Pons (tissue), 1 donor: ENCODE data around the gene CPNE4.
"Not testable (repeated sequence)": the region's sequence is repeated elsewhere in the genome, so short reads cannot be mapped to it uniquely, and the experiment has no call there.

Experiments
- DNase-seq: peaks from one replicate; pipeline ENCODE4 v3.0.0-alpha.2; 2016; ENCODE audit warnings: low spot score

Gene CPNE4

DNA sequence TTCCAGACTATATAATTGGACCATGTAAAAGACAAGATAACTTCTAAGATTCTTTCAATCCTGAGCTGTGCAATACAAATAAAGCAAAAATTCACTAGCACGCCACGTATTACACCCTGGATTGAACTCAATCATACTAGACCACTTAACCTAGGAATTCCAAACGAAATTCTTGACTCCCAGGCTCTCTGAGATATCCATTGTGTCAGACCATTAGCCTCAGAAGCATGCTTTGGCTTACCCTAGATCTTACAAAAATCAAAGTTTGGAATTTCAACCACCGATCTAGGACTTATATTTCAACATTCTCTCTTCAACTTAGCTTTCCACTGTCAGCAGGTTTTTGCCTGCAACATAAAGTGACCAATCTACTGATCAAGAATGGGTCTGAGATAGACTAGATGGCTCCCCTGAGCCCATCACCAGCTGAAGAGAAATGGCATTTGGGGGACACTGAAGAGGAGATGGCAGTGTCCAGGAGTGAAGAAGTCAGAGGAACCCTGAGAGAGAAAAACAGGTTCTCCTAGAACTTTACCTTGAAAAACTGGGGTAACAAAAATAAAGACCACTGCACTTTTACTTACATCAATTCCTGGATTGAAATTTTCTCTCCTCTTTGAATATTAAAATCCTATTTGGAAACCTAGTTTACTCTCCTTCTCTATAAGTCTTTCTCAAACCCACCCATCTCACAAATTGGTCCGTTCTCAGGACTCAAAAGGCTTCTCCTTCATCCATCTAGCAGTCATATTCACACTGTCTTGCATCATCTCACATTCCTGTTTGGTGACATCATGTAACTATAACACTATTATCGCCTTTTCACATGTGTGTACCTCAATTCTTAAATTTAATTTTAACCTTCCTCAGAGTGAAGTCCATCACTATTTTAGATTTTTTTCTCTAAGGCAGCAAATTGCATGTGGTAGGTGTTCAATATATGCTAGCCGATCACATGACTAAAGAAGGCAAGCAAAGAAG lies 18.5 kb downstream of the CPNE4 start:
- DNase-seq = no peak

DNA sequence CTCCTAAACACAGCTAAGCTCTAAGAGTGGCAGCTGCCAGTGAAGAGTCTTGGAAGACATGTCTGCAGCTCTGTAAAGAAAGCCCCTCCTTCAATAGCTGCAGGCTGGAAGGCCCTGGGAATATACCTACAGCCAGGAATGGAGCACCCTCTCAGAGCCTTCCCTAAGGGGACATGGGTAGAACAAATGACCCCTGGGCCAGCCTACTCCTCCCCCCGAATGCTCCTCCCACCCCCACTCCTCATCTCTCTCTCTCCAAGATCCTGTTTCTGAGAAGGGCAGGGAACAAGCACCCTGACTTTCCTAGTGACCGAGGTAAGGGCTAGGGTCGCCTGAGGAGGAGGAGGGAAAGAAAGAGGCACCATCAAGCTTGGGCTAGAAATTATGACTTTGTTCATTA lies 20.7 kb downstream of the CPNE4 start:
- no peak for DNase-seq

DNA sequence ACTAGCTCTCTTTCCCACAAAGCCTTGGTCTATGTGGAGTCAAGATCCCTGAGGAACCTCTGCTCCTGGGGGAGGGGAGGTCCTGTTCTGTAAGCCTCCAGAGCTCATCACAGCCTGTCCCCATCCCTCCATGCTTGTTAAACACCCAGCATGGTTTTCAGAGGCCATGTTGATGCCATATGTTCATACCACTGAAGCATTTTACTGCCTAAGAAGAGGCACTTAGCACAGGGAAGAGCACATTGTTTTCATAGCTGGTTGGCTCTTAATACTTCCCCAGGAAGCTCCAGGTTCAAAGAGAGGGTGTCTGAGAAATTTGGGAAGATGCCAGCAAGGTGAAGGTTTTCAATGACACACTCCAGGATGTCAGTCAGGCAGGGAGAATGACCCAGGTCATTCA lies 25.6 kb downstream of the CPNE4 start:
- DNase-seq = no peak

GRCh38 chr3:132008837-132009236 lies 26.0 kb downstream of the CPNE4 start:
- DNase-seq = no peak

- DNase-seq = no peak
Measured at GRCh38 chr3:132007617-132008016, 27.2 kb downstream of the CPNE4 start.

DNA sequence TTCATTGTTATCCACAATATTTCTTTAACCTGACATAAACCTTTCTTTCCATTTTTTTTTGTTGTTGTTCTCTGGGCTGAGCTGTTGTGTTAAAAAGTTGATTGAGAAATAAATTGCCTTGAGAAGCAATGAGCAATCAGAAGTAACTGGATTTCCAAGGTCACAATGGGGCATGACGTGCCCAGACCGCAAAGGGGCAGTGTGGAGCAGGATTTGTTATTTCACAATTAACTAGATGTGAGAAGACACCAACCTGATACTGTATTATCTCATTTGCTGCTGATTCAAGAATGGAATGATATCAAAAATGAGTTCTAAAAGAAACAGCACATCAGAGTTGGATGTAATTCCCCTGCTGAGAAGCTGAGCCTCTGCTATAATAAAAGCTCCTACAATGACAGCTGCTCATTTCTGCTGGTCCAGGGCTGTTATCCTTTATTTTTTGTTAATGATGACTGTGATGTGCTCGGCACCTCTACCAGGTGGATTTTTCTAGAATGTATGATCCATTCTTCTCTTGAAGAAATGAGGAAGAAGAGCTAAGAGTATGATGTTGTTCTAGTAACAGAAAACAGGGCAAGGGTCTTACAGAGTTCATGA lies 28.1 kb downstream of the CPNE4 start:
- peak; percentile 9 for DNase-seq

- DNase-seq = no peak
Measured at GRCh38 chr3:132004571-132004970, 30.2 kb downstream of the CPNE4 start.

GRCh38 chr3:132003685-132004084 lies 31.1 kb downstream of the CPNE4 start:
- DNase-seq = no peak

DNA sequence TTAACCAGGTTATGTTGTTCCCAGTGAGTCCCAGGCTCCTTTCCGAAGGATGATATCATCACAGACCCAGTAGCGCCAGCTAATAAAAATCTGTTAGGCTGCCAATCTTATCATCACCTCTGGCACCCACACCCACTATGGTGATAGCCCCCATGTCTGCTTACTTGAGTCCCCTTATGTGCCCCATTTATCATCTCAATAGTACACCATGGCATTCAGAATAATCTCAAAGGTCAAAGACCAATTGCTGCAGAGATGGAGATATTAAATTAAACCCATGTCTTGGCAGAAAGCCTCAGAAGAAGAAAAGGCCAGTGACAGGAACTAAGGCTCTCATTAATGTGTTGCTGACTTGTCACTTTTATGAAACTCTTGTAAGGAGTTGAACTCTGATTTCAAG lies 32.8 kb downstream of the CPNE4 start:
- no peak for DNase-seq

GRCh38 chr3:132001036-132001435 lies 33.8 kb downstream of the CPNE4 start:
- DNase-seq = no peak

DNA sequence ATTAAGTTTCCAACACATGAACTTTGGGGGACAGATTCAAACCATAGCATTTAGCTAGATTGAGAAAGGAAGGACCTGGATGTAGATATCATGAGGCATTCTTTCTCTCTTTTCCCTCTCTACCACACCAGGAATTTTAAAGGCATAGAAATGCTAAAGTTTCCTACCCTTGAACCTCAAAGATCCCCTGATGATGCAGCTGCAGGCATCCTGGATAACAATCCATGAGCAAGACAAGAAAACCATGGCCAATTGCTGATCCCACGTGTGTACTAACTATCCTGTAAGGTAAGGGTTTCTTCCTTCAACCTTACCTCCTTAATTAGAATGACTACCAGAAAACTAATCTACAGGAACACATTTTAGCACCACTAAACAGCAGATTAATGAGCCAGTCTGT lies 36.8 kb downstream of the CPNE4 start:
- DNase-seq = no peak

DNA sequence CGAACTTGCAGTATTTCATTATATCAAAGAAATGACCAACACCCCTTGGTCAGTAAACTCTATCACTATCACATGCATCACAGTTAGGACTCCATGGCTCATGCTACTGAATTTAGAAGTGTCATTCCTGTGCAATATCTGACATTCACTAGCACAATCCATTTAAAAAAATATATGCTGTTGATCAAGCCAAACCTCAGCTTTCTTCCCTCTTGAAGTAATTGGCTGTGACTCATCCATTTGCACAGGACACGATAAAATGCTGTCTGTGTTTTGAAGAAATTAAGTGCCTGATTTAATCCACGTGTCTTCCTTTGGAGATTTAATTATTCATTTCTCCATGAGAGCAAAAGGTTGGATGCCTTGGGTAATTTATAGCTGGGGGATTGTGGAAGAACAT lies 38.9 kb downstream of the CPNE4 start:
- no peak for DNase-seq

DNA sequence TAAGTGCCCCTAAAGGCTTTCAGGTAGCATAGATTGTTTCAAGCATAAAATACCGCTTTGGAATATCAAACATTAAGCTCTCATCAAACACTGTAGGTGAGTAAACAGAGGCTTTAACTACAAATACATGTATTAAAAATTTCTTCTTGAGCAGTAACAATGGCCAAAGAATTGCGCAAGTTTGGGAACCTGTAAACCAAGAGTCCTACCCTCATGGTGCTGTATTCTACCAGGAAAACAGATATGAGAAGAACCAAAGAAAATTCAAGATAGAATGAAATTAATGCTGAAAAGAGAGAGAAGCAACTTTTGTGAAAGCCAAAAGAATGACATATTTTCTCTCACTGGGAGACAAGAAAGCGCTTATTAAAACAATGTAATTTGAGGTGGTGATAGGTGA lies 45.5 kb downstream of the CPNE4 start:
- DNase-seq = no peak

DNA sequence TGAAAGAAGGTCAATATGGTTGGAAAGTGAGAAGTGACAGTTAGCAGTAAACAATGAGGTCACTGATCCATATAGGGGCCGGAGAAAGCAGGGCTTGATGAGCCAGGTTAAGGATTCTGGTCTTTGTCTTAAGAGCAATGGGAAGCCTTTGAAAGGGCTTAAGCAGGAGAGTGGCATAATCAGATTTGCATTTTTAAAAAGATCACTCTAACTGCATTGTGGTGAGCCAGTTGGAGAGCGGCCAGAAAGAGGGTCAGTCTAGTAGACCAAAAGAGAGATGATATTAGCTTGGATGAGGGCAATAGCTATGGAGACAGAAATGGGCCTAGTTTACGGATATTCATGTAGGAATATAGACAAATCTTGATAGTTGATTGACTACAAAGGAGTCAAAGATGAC lies 46.6 kb downstream of the CPNE4 start:
- no peak for DNase-seq

DNA sequence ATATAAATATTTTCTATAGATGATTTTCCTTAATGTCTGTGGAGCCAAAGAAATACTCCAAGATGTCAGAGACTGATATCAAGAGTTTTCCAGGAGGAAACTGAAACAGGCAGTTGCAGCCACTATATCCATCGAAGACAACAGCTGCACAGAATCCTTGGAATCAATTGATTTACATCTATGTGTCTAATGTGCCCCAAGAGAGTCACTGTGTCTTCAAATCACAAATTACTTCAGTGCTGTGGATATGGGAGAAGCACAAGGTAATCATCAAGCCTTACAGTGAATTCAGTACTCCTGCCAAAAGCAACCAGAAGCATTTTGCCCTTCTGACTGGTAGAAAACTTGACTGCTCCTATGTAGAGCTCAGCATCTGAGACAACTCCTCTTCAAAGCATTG lies 51.1 kb downstream of the CPNE4 start:
- DNase-seq = no peak

DNA sequence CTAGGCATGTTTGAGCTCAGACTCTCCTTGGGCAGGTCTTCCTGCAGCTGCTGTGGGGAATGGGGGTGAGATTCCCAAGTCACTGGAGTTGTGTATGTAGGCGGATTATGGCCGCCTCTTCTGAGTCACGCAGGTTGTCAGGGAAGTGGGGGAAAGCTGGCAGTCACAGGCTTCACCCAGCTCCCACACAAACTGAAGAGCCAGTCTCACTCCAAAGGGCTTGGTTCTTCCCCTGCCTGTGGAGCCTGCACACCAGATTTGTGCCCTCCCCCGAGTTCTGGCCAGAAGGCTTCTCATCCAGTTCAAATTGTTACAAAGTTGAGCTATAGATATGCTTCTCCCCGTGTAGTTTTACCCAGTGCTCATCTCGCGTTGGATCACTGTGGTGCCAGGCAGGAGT lies 53.5 kb downstream of the CPNE4 start:
- DNase-seq = no peak

GRCh38 chr3:131976448-131976847 lies 58.4 kb downstream of the CPNE4 start:
- DNase-seq = no peak

- DNase-seq = no peak
Measured at GRCh38 chr3:131975047-131975446, 59.8 kb downstream of the CPNE4 start.

- no peak for DNase-seq
Measured at GRCh38 chr3:131973731-131974130, 61.1 kb downstream of the CPNE4 start.

DNA sequence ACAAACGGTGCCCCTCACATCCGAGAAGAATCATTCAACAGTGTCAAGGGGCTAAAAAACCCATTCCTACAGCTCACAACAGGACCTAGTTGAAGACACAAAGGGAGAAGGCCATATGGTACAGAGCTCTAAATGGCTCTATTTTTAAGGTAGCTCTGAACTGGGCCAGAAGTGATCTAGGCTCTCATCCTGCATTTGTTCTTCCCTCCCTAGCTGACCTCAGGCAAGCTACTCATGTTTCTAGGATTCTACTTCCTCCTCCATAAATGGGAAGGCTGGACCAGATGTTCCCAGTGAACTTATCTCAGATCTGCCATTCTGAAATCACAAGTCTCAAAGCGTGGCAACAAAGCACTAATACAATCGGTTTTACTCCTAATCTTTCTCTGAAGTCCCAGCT lies 62.3 kb downstream of the CPNE4 start:
- DNase-seq = no peak

DNA sequence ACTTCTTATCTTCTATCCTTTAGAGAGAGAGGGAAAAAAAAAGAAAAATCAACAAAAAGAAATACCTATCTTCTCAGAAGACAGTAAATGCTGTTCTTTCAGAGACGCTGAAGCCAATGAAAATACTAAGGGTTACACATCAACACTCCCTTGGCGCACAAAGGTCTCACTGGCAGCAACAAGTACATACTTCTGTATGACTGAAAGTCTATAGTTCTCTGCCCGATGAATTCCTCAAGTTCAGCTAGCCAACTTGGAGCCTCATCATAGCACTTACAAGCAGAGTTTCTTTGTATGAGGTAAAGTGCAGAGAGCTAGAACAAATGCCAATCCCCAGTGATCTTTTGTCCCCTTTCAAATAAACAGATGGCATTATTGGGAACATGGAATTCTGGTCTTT lies 62.7 kb downstream of the CPNE4 start:
- no peak for DNase-seq

DNA sequence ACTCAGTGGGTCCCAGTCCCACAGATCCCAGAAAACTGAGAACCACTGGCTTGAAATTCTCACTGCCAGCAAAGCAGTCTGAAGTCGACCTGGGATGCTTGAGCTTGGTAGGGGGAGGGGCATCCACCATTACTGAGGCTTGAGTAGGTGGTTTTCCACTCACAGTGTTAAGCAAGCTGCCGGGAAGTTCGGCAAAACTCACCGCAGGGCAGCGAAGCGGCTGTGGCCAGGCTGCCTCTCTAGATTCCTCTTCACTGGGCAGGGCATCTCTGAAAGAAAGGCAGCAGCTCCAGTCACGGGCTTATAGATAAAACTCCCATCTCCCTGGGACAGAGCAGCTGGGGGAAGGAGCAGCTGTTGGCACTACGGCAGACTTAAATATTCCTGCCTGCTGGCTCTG lies 71.4 kb downstream of the CPNE4 start:
- not testable (repeated sequence) for DNase-seq

- no peak for DNase-seq
Measured at GRCh38 chr3:131962982-131963381, 71.8 kb downstream of the CPNE4 start.

DNA sequence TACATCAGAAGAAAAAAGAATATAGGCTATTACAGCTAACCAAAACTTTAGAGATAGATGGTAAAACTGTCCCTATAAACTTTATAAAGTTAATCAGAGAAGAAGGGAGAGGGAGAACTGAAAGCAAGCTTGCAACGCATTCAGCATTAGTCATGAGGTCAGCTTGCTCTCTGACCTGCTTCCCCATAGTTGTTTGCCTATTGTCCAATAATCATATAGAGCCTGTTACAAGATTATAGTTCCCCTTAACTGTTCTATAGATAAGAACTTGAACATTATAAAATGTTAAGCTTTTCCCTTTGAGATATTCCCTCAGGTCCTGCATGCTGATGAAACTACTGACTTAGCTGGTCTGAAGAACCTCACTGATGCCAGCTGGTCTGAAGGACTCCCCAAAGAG lies 74.5 kb downstream of the CPNE4 start:
- DNase-seq = no peak
